GM21529 (cell line): Measurements from ENCODE around the gene CCDC197.
A peak's percentile ranks its signal among the peaks of the same experiment; 100 is the strongest.

Experiments used
- ATAC-seq: cut with Tn5 transposase; IDR thresholded peaks from one replicate; pipeline ENCODE4 v1.9.1; 2021; ENCODE audit not compliant: unreplicated experiment

The CCDC197 gene

GRCh38 chr14:94054936-94055335 is 57.8 kb downstream of the CCDC197 start:
- no peak for ATAC-seq

- ATAC-seq, result peak; percentile 92
Measured at GRCh38 chr14:94056579-94057308, 59.6 kb downstream of the CCDC197 start.

- no peak for ATAC-seq
Measured at GRCh38 chr14:94058128-94058673, 61.1 kb downstream of the CCDC197 start.
